ENCODE results near the gene SLC41A1.

SLC41A1 gene

DNA sequence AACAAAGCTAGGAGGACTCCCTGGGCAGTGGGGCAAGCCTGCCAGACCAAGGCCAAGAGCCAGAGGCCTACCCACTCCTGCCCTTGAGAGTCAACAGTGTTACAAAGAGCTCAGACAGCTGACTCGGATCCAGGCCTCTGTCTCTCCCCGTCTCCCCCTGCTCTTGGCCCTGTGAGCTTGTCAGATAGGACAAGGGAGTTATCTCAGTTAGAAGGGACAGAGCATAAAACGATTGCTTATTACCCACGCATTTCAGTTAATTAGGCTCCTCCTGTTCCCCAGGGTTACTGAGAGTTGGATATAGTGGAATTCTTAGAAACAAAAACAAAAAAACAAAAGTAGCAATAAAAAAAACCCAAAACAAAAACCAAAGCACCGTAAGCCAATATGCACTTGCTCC lies 1.3 kb downstream of the SLC41A1 start:
- peak overlapping the region in 7 of 11 experiments; percentile 75 to 88 (median 81); a peak in 11 of 22 replicates for H3K27ac ChIP-seq

DNA sequence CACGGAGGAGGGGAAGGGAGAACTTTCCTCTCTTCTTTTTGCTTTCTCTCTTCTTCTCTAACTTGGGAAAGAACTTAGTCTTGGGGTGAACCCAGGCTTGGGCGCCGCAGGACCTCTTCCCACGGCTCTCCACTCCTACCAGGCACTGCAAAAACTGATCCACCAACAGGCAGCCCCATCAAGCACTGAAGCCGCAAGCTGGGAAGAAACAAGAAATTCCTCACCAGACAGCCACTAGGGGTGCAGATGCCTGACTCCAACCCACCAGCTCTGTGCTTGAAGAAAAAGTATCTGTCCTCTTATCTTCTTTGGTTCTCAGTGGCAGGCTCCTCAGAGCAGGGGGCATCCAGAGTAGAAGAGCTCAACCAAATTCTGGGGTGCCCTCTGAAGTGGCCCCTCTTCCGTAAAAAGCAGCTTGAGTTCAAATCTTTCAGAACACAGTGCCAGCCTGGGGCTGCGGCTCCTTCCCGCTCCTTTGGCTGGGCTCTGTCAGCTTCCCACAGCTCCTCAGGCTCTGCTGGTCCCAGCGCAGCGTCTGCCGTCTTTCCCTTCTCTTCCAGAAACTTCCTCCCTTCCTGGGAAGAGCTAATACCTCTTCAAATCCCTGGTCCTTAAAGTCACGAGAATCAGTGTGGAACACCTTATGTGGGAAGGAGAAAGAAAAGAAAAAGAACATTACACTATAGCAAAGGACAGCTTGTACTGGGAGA lies 2.4 kb downstream of the SLC41A1 start:
- Histone ChIP-seq H3K9me3 (replicated peaks in 1 of 11) (no peaks in the 10 kb centered on the region), H3K4me3 (peak overlapping the region in 7 of 10 experiments; percentile 85 to 98 (median 94); a peak in 9 of 20 replicates), H3K4me2 (peak overlapping the region; percentile 82 to 99 (median 93)), H3K36me3 (peaks cover 7 to 52% (median 34%) of the 10 kb centered on the region in 11 experiments; a peak in 21 of 22 replicates), H3K27ac (0 out of 22 replicates have a peak overlapping the region, but pooled peaks of 2 of the 11 experiments have one; percentile 5 to 28), H4K20me1 (peaks cover 9 to 67% (median 45%) of the 10 kb centered on the region in 11 experiments; a peak in 20 of 22 replicates), H3K27me3 (no peaks in the 10 kb centered on the region), H3K9ac (peak overlapping the region in 7 of 11 experiments; percentile 85 to 90 (median 87); a peak in 11 of 22 replicates), H3K4me1 (peaks cover 64 to 86% (median 79%) of the 10 kb centered on the region in 10 experiments)
- TF ChIP-seq Cebpa-rat (IDR thresholded peaks at IDR 0.05): no peak

More for the DNA sequence above, 1.3 kb downstream of the SLC41A1 start:
- H3K27me3 ChIP-seq: no peaks in the 10 kb centered on the region
- H3K36me3 ChIP-seq: peaks cover 7 to 42% (median 32%) of the 10 kb centered on the region in 11 experiments; a peak in 21 of 22 replicates
- TF ChIP-seq Cebpa-rat (IDR thresholded peaks at IDR 0.05): no peak
- H3K9ac ChIP-seq: peak overlapping the region; percentile 80 to 90 (median 87); a peak in 21 of 22 replicates
- peaks cover 0 to 56% (median 35%) of the 10 kb centered on the region in 11 experiments; a peak in 17 of 22 replicates for H4K20me1 ChIP-seq
- H3K4me2 ChIP-seq: peak overlapping the region; percentile 82 to 99 (median 93)
- H3K4me1 ChIP-seq: peaks cover 62 to 86% (median 79%) of the 10 kb centered on the region in 10 experiments
- H3K4me3 ChIP-seq: peak overlapping the region; percentile 79 to 98 (median 88)
- no peaks in the 10 kb centered on the region for H3K9me3 ChIP-seq (replicated peaks in 1 of 11)

DNA sequence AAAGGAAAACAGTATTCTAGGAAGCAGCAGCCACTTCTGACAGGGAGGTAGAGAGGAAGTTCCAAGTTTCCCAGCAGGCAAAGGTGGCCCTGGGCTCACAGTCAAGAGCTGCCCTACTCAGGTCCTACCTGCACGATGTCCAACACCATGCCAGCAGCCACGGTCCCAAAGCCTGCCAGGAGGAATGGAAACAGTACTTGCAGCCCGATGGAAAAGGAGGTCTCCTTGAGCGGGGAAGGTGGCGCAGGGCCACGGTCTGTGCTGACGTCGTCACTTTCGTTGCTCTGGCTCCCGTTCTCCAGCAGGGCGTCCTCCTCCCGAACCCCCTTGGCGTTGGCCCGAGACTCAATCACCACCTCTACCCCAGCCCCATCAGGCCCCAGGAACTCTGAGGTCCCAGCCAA lies 3.1 kb downstream of the SLC41A1 start:
- Histone ChIP-seq H3K9me3 (replicated peaks in 1 of 11) (no peaks in the 10 kb centered on the region), H3K4me2 (peak overlapping the region; percentile 65 to 99 (median 93)), H3K9ac (0 out of 22 replicates have a peak overlapping the region, but pooled peaks of 1 of the 11 experiments have one; percentile 4), H4K20me1 (peaks cover 15 to 73% (median 52%) of the 10 kb centered on the region in 11 experiments; a peak in 21 of 22 replicates), H3K27ac (0 out of 22 replicates have a peak overlapping the region, but pooled peaks of 1 of the 11 experiments have one; percentile 5), H3K4me3 (peak overlapping the region in 3 of 10 experiments; percentile 1 to 36 (median 7); a peak in 2 of 20 replicates), H3K4me1 (peaks cover 70 to 86% (median 80%) of the 10 kb centered on the region in 10 experiments), H3K36me3 (peaks cover 7 to 55% (median 34%) of the 10 kb centered on the region in 11 experiments; a peak in 21 of 22 replicates), H3K27me3 (no peaks in the 10 kb centered on the region)
- no peak for TF ChIP-seq Cebpa-rat (IDR thresholded peaks at IDR 0.05)

DNA sequence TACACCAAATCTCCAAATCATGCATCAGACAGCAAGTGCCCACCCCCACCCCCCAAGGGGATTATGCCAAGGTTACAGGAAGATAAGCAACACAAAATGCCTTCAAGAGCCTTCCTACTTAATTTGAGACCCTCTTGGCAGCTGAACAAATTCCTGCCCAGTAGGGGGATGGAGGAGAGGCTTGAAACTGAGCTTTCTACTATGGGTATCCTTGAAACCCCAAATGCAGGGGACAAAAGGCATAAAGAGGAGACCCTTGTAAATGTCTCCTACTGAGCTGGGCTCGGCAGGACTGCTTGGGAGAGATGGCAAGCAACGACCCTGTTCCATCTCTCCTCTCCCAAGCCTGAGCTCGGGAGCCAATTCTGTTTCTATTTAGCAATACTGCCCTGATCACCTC lies 3.5 kb downstream of the SLC41A1 start:
- H3K9ac ChIP-seq: peak overlapping the region in 2 of 11 experiments; percentile 11 to 17; a peak in 1 of 22 replicates
- H4K20me1 ChIP-seq: peaks cover 15 to 78% (median 55%) of the 10 kb centered on the region in 11 experiments; a peak in 21 of 22 replicates

DNA sequence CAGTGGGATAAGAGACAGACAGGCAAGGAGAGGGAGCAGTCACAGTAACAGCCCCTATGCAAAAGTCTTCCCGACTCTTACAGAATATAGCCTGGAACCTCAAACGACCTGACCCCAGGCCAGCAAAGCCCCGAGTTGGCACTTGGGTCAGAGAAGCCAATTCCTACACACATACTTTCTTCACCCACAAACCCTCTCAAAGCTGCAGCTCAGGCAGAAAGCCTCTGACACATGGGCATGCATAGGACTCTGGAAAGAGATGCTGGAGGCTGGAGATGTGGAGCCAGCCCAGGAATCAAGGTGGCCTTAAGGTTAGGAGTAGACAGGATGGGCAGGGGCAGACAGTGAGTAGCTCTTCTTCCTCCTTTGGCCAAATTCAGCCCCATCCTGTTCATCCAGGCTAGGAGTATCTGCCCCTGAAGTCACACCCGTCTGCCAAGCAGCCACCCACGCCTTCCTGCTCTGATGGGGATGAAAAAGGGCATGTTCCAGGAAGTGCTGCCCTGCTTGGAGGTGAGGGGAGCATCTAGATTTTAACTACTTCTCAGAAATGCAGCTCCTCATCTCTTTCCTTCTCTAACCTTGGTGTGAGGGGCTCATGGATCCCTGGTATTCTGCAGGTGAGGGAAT lies 7.8 kb downstream of the SLC41A1 start:
- Histone ChIP-seq H3K4me1 (peaks cover 48 to 68% (median 57%) of the 10 kb centered on the region in 10 experiments), H3K4me3 (peak overlapping the region in 2 of 10 experiments; percentile 31 to 39; a peak in 3 of 20 replicates), H3K9ac (peak overlapping the region in 5 of 11 experiments; percentile 0 to 44 (median 18); a peak in 6 of 22 replicates), H3K27ac (peak overlapping the region in 8 of 11 experiments; percentile 3 to 57 (median 34); a peak in 9 of 22 replicates), H3K36me3 (peaks cover 20 to 92% (median 64%) of the 10 kb centered on the region in 11 experiments), H3K4me2 (peak overlapping the region; percentile 48 to 90 (median 80)), H3K27me3 (no peaks in the 10 kb centered on the region), H3K9me3 (replicated peaks in 1 of 11) (no peaks in the 10 kb centered on the region), H4K20me1 (peaks cover 15 to 87% (median 60%) of the 10 kb centered on the region in 11 experiments; a peak in 20 of 22 replicates)
- TF ChIP-seq Cebpa-rat (IDR thresholded peaks at IDR 0.05): no peak

More for the DNA sequence above, 3.5 kb downstream of the SLC41A1 start:
- Histone ChIP-seq H3K9me3 (replicated peaks in 1 of 11) (no peaks in the 10 kb centered on the region), H3K27me3 (no peaks in the 10 kb centered on the region), H3K4me2 (peak overlapping the region; percentile 65 to 99 (median 93)), H3K4me3 (peak overlapping the region in 4 of 10 experiments; percentile 1 to 38 (median 22); a peak in 4 of 20 replicates), H3K27ac (0 out of 22 replicates have a peak overlapping the region, but pooled peaks of 1 of the 11 experiments have one; percentile 5), H3K36me3 (peaks cover 7 to 59% (median 38%) of the 10 kb centered on the region in 11 experiments; a peak in 21 of 22 replicates), H3K4me1 (peaks cover 75 to 85% (median 80%) of the 10 kb centered on the region in 10 experiments)
- no peak for TF ChIP-seq Cebpa-rat (IDR thresholded peaks at IDR 0.05)

DNA sequence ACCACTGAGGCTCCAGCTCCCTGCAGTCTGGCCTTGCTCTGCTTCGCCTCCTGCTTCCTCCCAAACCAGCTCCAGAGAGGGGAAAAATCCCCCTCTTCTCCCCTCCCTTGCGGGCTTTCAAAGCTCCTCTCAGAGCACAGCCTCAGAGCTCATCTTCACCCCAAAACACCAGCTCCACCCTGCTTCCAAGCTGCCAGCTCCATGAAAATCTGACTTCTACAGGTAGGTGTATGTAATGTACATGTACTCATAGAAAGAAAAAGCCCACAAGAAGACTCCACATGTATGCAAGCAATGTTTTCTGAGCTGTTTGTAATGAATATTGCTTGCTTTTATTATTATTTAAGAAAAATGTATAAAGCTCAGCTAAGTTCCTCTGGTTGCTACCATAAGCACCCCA lies 8.4 kb downstream of the SLC41A1 start:
- TF ChIP-seq Cebpa-rat (IDR thresholded peaks at IDR 0.05): no peak
- Histone ChIP-seq H3K9me3 (replicated peaks in 1 of 11) (no peaks in the 10 kb centered on the region), H4K20me1 (peaks cover 15 to 81% (median 55%) of the 10 kb centered on the region in 11 experiments; a peak in 20 of 22 replicates), H3K4me1 (peaks cover 42 to 62% (median 51%) of the 10 kb centered on the region in 10 experiments), H3K27ac (peak overlapping the region in 7 of 11 experiments; percentile 6 to 50 (median 27); a peak in 8 of 22 replicates), H3K4me3 (0 out of 20 replicates have a peak overlapping the region, but pooled peaks of 1 of the 10 experiments have one; percentile 31), H3K9ac (peak overlapping the region in 3 of 11 experiments; percentile 5 to 18 (median 10); a peak in 3 of 22 replicates), H3K4me2 (peak overlapping the region; percentile 48 to 90 (median 80); a peak in 21 of 22 replicates), H3K27me3 (no peaks in the 10 kb centered on the region), H3K36me3 (peaks cover 20 to 92% (median 64%) of the 10 kb centered on the region in 11 experiments)

DNA sequence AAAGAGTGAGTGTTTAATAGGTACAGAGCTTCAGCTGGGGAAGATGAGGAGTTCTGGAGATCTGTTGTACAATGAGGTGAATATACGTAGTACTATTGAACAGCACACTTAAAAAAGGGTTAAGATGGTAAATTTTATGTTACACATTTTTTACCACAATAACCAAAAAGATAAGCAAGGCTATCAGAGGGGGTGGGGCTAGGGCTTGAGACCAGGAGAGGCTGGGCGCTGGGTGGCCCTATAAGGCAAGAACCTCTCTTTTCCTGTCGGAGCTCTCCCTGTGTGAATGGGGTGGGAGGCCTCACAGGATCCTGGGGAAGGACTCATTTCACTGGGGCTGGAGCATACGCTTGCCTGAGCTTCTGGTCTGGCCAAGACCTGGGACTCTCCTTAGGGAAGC lies 9.0 kb downstream of the SLC41A1 start:
- Histone ChIP-seq H3K27me3 (no peaks in the 10 kb centered on the region), H3K4me3 (no peak overlapping the region), H4K20me1 (peaks cover 15 to 75% (median 49%) of the 10 kb centered on the region in 11 experiments; a peak in 20 of 22 replicates), H3K9ac (0 out of 22 replicates have a peak overlapping the region, but pooled peaks of 1 of the 11 experiments have one; percentile 10), H3K4me2 (peak overlapping the region in 6 of 11 experiments; percentile 77 to 87 (median 86); a peak in 10 of 22 replicates), H3K4me1 (peaks cover 36 to 56% (median 45%) of the 10 kb centered on the region in 10 experiments), H3K9me3 (replicated peaks in 1 of 11) (no peaks in the 10 kb centered on the region), H3K27ac (peak overlapping the region in 6 of 11 experiments; percentile 6 to 50 (median 25); a peak in 7 of 22 replicates), H3K36me3 (peaks cover 26 to 92% (median 64%) of the 10 kb centered on the region in 11 experiments)
- no peak for TF ChIP-seq Cebpa-rat (IDR thresholded peaks at IDR 0.05)

DNA sequence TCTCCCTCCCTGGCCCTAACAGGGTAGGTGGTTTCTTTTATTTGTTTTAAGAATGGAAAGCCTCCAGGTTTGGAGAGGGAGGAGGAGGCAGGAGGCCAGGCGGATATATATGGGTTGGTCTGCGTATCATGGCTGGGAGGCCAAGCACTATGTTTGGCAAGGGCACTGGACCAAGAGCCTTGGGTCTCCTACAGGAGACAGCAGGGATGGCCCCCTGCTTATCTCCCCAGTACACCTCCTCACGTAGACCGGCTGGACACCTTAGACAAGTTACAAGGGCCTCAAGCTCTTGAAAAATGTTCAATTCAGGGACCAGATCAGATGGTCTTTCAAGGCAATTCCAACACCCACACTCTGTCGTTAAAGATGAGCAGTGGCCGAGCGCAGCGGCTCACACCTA lies 10.9 kb downstream of the SLC41A1 start:
- Histone ChIP-seq H3K27ac (no peak overlapping the region), H3K9me3 (replicated peaks in 1 of 11) (no peaks in the 10 kb centered on the region), H3K4me2 (no peak overlapping the region), H3K4me3 (no peak overlapping the region), H3K4me1 (peaks cover 24 to 42% (median 31%) of the 10 kb centered on the region in 10 experiments), H3K9ac (no peak overlapping the region), H3K36me3 (peaks cover 45 to 92% (median 73%) of the 10 kb centered on the region in 11 experiments), H4K20me1 (peaks cover 15 to 57% (median 42%) of the 10 kb centered on the region in 11 experiments; a peak in 20 of 22 replicates), H3K27me3 (no peaks in the 10 kb centered on the region)
- no peak for TF ChIP-seq Cebpa-rat (IDR thresholded peaks at IDR 0.05)
